H4 (cell line): ENCODE measurements around the gene KRT36. TPM values are rescaled to one million over a fixed set of nuclear protein-coding genes. Genes with fewer than 3 reads are reported as not detected.

Source experiments
- DNase-seq: peaks from one replicate; pipeline ENCODE4 v3.0.0-alpha.2; 2015; ENCODE audit warnings: low spot score
- total RNA-seq: library from RNA; depleted of rRNA; stranded (reverse); fragments of >200 nt; shearing (Covaris generic); gene quantifications from 2 replicates; pipeline ENCODE4 v1.2.3, GENCODE V29; 2014; rRNA removed

Gene KRT36
- total RNA-seq, result not detected in 2 replicates

- no peak for DNase-seq
Measured at GRCh38 chr17:41489531-41489930, at the start of gene KRT36. Gene KRT36, minus strand, starts transcription at chr17:41489910. Its CDS starts 46 bp downstream, at chr17:41489864.

- peak; percentile 67 for DNase-seq
Measured at GRCh38 chr17:41539071-41539492, 49.4 kb upstream of the KRT36 start.

GRCh38 chr17:41538565-41538991 lies 48.9 kb upstream of the KRT36 start:
- DNase-seq, result peak; percentile 64

- DNase-seq, result no peak
Measured at GRCh38 chr17:41537990-41538389, 48.3 kb upstream of the KRT36 start.

GRCh38 chr17:41537614-41537954 lies 47.9 kb upstream of the KRT36 start:
- DNase-seq, result no peak

DNA sequence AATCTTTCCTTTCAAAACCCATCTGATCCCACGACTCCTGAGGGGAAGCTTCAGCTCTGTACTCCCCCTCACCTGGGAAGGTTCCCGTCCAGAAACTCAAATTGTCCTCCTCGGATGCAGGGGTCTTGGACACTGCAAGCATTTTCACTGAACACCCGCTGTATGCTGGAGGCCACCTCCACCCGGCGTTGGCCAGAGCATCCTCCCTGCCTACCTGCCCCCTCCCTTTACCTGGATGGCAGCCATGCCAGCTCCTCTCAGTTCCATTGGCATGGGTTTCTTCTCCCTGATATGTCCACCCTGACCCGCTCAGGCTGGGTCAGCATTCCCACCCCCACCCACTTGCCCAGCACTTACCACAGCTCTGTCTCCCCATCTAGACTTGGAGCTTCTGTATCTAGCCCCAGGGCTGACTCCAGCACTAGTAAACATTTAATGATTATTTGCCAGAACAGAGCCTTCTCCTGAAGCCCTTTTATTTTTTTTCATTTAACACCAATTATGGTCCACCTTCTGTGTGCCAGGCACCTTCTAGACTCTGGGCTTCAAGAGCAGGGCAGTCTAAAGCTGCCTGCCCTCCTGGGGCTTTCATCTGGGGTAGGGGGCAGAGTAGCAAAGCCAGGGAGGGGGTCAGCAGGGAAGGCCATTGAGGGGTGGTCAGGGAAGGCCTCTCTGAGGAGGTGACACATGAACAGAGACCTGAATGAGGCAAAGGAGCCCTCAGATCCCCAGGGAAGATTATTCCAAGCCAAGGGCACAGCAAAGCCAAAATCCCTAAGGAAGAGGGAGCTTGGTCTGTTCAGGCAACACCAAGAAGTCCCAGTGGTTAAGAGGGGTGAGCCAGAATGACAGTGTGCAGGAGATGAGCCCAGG lies 47.3 kb upstream of the KRT36 start:
- DNase-seq, result no peak

DNA sequence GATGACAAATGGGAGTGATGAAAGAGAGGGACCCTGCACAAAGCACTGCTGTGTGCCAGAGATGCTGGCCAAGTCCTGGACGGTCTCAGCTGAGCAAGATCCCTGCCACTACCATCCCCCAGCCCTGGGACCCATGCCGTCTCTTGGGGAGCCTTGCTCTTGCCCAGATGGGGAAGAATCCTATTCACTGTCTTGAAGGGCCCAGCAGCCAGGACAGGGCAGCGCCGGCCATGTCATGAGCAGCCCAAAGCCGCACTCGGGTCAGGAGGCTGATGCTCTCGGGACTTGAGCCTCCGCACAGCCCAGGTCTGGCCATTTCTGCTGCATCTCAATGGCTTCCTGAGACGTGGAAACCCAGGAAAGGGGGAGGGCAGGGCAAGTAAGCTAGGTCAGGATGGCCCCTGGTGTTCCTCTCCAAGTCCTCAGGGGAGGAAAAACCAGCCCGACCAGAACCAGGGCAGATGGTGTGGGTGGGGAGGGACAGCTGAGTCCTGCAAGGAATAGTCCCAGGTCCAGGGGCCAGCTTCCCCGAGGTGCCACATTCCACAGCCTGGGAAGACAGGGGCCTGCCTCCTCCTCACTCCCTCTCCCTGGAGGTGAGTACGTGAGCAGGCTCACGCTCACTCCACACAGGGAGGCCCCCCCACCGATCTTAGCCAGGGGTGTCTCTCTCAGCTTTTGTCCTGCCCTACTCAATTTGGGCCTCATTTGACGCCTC lies 46.2 kb upstream of the KRT36 start:
- no peak for DNase-seq

- DNase-seq, result no peak
Measured at GRCh38 chr17:41534899-41535546, 45.3 kb upstream of the KRT36 start.

GRCh38 chr17:41533613-41534012 lies 43.9 kb upstream of the KRT36 start:
- DNase-seq, result no peak

GRCh38 chr17:41532947-41533570 lies 43.3 kb upstream of the KRT36 start:
- DNase-seq, result no peak

GRCh38 chr17:41531993-41532392 lies 42.3 kb upstream of the KRT36 start:
- DNase-seq, result no peak

DNA sequence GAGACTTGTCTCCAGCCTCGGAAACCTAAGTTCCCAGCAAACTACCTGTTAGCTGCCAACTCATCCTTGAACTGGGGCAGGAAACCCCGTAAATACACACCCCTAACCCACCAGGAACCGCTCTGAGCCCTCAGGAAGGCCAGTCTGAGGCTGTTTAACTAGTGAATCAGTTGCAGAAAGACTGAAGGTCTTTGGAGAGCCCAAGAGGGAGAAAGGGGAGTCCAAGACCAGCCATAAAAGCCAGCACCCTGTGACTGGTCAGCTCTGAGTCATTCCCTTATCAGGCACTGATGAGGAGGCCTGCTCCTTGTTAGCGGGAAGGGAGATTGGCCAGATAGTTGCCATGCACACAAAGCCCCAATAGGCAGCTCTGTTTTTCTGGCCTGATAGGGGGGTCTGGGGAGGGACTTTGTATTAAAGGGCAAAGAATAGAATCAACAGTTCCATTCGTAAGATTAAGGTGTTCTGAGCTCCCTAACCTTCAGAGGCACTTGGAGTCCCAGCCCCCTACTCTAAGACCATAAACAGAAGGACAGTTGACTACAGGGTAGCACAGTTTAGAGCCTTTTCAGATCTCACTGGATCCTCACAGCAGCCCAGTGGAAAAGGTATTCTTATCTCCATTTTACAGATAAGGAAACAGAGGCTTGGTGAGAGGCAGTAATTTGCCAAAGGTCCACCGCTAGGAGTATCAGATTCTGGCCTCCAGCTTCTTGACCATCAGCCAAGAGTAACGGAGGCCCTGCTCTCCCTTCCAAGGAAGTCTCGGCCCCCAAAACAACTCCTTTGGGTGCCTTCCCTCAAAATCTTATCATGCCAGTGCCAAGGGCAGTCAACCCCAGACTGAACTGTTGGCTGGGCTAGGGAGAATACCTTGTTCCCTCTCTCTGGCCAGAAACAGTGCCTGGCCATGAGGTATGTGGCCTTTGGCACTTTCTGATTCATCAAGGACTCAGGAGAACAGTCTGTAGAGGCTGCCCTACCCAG lies 40.6 kb upstream of the KRT36 start:
- DNase-seq, result peak; percentile 58

- no peak for DNase-seq
Measured at GRCh38 chr17:41529491-41529915, 39.8 kb upstream of the KRT36 start.

DNA sequence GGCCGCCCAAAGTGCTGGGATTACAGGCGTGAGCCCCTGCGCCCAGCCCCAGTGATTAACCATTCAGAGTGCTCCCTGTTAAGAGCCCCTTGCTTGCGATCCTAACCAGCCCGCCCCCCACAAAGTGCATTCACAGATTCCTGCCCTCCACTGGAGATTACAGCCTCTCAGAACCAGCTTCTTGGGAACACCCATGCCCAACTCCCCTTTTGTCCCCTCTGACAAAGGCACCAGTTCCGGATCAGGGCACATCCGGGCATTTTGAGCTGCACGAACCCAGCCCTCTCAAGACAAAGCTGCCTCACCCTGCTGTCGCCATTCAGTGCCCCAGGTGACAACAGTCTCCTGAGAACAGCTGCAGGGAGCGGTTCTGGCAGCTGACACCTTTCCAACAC lies 39.2 kb upstream of the KRT36 start:
- no peak for DNase-seq

- DNase-seq, result no peak
Measured at GRCh38 chr17:41527063-41528023, 37.6 kb upstream of the KRT36 start.

DNA sequence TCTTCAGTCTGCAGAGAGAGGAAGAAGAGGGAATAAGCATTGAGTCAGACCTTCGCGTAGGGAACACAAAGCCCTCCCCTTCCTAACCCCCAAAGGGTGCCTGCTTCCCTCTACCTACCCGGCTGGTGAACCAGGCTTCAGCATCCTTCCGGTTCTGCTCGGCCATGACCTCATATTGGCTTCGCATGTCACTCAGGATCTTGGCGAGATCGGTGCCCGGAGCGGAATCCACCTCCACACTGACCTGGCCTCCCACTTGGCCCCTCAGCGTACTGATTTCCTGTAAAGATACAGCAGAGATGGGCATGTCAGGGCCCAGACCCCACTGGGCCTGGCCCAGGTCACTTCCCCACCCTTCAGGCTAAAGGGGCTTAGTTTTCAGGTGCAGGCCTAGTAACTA lies 34.6 kb upstream of the KRT36 start:
- DNase-seq, result no peak

DNA sequence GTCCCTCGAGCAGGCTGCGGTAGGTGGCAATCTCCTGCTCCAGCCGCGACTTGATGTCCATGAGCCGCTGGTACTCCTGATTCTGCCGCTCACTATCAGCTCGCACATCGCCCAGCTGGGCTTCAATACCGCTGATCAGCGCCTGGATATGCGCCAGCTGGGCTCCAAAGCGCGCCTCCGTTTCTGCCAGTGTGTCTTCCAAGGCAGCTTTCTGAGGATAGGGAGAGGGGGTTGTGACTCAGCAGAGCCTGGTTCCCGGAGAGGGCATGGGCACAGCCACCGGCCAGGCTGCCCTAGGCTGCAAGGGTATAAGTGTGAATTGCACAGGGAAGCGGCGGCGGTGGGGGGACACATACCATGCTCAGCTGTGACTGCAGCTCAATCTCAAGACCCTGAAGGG lies 34.1 kb upstream of the KRT36 start:
- no peak for DNase-seq

- DNase-seq, result no peak
Measured at GRCh38 chr17:41523225-41523593, 33.5 kb upstream of the KRT36 start.
